NCI-H82 treated with DMSO at 0.1 percent for 48 hours (cell line): ENCODE data around the gene ART3.
A peak's percentile ranks its signal among the peaks of the same experiment; 100 is the strongest.
"Not testable (repeated sequence)": the region's sequence is repeated elsewhere in the genome, so short reads cannot be mapped to it uniquely, and the experiment has no call there.

ENCODE experiments used
- DNase-seq: peaks from one replicate; lab custom pipeline; 2025; ENCODE audit not compliant: unreplicated experiment; lab: John Stamatoyannopoulos, UW

Gene ART3

GRCh38 chr4:76074468-76074867 lies at the start of gene ART3:
ART3 (plus strand) TSS chr4:76074709; CDS start chr4:76075890, 1,181 bp downstream.
- no peak for DNase-seq

DNA sequence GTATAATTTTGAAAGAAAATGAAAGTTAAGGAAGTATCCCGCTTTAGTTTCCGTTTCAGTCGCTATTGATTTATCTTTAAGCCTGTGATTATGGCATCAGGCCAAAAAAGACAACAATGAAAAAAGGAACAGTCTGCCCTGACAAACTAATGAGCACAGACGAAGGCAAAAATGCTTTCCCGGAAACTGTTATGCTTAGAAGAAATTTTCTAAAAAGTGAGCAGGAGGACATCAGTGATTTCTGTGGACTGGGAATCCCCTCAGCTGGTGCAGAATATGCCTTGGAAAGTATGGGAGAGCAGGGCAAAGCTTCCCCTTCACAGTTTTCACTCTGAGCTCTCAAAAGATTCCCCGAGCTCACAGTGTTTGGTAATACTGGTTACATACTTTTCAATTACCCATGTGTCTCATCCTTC lies 46.2 kb upstream of the ART3 start:
- no peak for DNase-seq

DNA sequence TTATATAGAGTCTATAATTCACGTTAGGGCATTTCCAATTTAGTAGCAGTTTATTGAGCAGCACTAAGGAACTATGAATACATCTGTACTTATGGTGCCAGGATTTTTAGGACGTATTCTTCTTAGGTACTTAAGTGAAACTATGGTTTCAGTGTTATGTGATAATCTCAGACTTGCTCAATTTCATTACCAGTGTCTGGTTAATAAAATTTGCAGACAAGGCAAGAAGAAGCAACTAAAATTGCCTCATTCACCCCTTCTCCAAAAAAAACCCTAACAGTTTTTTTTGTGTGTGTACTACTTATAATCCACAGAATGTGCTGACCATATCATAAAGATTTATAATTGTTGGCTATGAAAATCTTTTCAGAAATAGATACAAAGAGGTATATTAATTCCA lies 45.2 kb upstream of the ART3 start:
- no peak for DNase-seq

GRCh38 chr4:76035141-76035540 lies 39.4 kb upstream of the ART3 start:
- peak; percentile 84 for DNase-seq

GRCh38 chr4:76035799-76036380 lies 38.6 kb upstream of the ART3 start, which contains the start of gene CXCL11:
CXCL11 (minus strand) TSS chr4:76036070; CDS start chr4:76035987, 83 bp downstream.
- peak; percentile 35 for DNase-seq

DNA sequence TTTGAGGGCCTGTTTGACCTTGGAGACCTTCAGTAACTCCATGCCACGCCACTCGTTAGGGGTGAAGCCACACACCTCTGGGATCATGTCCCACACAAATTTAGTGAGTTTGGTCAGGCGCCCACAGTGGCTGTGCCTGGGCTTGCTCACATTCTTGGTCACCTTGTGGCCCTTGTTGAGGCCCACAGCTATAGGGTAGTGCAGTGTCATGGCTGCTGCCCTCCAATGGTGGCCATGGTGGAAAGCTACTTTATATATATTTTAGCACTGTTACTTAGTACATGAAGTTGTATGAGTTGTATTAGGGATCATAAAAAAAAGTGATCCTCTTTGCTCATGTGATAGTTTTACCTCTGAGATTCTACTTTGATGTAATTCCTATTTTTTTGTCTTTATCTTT lies 37.7 kb upstream of the ART3 start:
- DNase-seq, result no peak

DNA sequence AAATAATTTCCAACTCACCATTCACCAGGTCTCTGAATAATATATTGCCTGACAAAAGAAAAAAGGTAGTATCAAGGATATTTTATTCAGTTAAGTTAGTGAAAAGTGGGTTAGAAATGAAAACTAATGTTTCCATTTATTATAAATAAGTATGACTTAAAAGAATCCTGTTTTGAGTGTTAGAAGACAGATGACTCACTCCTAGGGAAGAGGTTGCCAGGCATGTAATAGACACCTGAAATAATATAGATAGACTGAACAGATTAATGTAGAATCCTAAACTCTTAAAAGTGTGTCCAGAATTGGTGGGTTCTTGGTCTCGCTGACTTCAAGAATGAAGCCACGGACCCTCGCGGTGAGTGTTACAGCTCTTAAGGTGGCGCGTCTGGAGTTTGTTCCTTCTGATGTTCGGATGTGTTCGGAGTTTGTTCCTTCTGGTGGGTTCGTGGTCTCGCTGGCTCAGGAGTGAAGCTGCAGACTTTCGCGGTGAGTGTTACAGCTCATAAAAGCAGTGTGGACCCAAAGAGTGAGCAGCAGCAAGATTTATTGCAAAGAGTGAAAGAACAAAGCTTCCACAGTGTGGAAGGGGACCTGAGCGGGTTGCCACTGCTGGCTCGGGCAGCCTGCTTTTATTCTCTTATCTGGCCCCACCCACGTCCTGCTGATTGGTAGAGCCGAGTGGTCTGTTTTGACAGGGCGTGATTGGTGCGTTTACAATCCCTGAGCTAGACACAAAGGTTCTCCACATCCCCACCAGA lies 32.1 kb upstream of the ART3 start:
- not testable (repeated sequence) for DNase-seq

DNA sequence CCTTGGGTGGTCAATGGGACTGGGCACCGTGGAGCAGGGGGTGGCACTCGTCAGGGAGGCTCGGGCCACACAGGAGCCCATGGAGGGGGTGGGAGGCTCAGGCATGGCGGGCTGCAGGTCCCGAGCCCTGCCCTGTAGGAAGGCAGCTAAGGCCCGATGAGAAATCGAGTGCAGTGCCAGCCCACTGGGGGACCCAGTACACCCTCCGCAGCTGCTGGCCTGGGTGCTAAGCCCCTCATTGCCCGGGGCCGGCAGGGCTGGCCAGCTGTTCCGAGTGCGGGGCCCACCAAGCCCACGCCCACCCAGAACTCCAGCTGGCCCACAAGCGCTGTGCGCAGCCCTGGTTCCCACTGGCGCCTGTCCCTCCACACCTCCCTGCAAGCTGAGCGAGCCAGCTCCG lies 31.2 kb upstream of the ART3 start:
- DNase-seq, result not testable (repeated sequence)

GRCh38 chr4:76044686-76045085 lies 29.8 kb upstream of the ART3 start:
- DNase-seq, result not testable (repeated sequence)

GRCh38 chr4:76049860-76050416 lies 24.6 kb upstream of the ART3 start:
- DNase-seq, result not testable (repeated sequence)

DNA sequence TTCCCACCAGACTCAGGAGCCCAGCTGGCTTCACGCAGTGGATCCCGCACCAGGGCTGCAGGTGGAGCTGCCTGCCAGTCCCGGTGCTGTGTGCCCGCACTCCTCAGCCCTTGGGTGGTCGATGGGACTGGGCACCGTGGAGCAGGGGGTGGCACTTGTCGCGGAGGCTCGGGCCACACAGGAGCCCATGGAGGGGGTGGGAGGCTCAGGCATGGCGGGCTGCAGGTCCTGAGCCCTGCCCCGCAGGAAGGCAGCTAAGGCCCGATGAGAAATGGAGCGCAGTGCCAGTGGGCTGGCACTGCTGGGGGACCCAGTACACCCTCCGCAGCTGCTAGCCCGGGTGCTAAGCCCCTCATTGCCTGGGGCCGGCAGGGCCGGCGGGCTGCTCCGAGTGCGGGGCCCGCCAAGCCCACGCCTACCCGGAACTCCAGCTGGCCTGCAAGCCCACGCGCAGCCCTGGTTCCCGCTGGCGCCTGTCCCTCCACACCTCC lies 23.9 kb upstream of the ART3 start:
- DNase-seq, result not testable (repeated sequence)

GRCh38 chr4:76053730-76054129 lies 20.8 kb upstream of the ART3 start:
- DNase-seq, result no peak

GRCh38 chr4:76055016-76055415 lies 19.5 kb upstream of the ART3 start:
- no peak for DNase-seq

DNA sequence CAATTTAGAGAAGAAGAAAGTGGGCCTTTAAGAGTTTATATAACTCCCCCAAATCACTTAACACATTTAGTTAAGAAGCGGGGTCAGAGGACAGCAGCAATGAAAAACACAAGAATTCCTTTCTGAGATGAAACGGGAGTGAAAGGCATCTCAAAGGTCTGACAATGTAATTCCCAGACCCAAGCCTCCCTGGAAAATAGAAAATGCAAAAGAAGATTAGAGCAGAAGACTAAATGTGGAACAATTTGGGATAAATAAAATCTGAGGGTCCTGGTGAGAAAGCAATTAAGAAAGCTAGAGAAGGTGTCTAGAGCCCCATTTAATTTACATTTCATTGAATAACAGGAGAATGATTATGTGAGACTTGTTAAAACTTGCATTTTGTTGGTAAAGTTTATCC lies 19.1 kb upstream of the ART3 start:
- no peak for DNase-seq

- DNase-seq, result no peak
Measured at GRCh38 chr4:76058302-76058701, 16.2 kb upstream of the ART3 start.

GRCh38 chr4:76058888-76059426 lies 15.6 kb upstream of the ART3 start:
- no peak for DNase-seq

DNA sequence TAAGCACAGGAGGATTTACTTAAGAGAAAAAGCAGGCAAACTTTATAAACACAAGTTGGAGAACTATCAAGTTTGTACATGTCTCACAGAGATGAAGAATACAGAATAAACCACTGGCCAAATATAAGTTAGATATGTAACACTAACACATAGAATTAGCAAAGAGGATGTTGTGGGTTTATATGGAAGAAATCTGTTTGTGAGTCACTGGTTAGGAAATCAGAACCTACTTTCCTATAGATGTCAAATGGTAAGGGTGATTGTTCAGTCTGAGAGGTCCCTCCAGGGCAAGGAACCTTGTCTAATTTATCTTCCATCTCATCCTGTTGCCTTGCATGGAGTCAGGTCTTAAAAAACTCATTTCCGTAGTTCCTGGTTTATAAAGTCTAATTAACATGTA lies 14.8 kb upstream of the ART3 start:
- no peak for DNase-seq

DNA sequence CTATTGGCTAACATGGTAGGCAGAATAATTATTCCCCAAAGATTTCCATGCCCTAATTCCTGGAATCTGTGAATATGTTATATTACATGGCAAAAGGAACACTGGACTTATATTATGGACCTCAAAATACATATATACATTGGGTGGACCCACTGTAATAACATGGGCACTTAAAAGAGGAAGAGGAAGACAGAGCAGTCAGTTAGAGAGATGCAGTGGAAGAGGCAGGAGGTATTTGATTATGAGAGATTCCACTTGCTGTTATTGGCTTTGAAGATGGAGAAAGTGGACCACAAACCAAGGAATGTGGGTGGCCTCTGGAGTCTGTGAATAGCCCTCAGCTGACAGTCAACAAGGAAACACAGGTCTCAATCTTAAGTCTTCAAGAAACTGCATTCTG lies 14.0 kb upstream of the ART3 start:
- DNase-seq, result no peak

- no peak for DNase-seq
Measured at GRCh38 chr4:76061421-76061820, 13.1 kb upstream of the ART3 start.

GRCh38 chr4:76061982-76062381 lies 12.5 kb upstream of the ART3 start:
- no peak for DNase-seq

DNA sequence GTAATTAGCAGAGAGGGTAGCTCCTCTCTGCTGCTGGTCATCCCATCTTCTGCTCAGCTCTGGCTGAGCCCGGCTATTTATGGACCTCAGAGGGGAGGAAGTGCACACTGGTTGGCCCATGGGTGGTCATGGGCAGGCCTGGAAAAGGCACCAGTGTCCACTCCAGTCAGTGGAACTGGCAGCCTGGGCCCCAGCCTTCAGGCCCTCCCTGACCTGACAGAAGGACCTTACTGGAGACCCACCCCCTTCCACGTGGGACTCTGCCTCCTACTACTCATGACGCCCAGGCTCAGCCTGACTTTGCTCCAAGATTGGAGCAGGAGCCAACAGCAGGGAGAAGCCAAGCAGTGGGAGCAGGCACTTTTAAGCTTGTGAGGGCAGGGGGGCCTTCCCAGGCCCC lies 8.0 kb upstream of the ART3 start:
- DNase-seq, result no peak
